ENCODE results near the gene EID2.

Gene EID2

DNA sequence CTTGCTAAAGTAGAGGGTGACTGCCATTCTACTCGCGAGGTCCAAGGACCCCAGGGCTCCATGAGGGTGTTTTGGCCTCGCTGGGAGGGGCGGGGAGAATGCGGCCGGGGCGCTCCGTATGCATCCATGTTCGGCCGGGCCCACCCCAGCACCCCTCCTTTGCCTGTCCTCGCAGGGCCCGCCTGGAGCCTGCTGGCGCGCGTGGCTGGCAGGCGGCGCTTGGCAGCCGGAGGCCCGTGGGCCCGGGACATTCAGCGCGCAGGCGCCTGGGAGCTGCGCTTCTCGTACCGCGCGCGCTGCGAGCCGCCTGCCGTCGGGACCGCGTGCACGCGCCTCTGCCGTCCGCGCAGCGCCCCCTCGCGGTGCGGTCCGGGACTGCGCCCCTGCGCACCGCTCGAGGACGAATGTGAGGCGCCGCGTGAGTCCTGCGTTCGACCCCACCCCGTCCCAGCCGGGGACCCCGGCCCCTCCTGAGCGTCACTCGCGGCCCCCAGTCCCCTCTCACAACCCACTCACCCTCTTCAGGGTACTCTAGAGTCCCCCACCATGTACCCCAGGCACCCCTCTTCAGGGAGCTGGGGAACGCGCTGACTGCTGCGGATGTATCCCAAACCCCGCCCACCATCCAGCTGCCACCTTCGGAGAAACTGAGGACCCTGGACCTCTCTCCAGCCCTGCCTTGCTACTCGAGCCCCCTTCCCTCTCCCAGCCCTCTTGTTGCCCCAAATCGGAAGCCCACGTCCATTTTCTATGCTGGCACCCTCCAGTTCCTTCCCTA, 37.1 kb downstream of the EID2 start:
- DNase-seq = peak in 2 of 58 donors; percentile 5 to 19

GRCh38 chr19:39501340-39501739, 38.6 kb downstream of the EID2 start:
- no peak for DNase-seq

GRCh38 chr19:39500543-39500942, 39.4 kb downstream of the EID2 start:
- DNase-seq = no peak

DNA sequence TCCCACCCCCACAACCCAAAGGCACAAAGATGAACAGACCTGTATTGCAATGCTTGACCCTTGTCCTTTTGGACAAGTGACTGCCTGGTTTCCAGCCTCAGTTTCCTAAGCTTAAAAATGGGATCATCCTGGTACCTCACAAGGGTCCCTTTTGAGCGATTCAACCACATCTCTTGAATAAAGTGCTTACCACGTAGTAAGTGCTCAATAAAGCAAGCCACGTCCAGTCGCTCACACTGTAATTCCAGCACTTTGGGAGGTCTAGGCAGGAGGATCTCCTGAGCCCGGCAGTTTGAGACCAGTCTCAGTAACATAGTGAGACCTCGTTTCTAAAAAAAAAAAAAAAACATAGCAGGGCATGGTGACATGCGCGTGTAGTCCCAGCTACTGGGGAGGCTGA, 40.0 kb downstream of the EID2 start:
- no peak for DNase-seq

- no peak for DNase-seq
Measured at GRCh38 chr19:39498798-39499642, 40.9 kb downstream of the EID2 start, which contains the start of gene DLL3. Gene DLL3, plus strand, starts transcription at chr19:39498947. Its CDS starts 28 bp downstream, at chr19:39498975.

- peak in 28 of 58 donors; percentile 5 to 50 (median 22) for DNase-seq
Measured at GRCh38 chr19:39497996-39498797, 41.8 kb downstream of the EID2 start.

DNA sequence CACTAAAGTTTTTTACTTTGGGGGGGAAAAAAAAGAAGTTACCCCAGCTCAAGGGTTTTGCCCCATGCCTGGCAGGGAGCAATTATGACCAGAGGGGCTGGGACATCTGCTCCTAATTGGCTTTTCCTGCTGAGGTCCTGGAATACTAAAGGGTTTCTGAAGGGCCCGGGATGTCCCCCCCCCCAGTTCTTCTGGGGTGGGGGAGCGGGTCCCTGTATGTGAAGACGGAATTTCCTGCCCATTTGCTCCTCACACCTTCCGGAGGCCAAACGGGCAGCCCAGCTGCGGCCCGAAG, 42.3 kb downstream of the EID2 start:
- no peak for DNase-seq

DNA sequence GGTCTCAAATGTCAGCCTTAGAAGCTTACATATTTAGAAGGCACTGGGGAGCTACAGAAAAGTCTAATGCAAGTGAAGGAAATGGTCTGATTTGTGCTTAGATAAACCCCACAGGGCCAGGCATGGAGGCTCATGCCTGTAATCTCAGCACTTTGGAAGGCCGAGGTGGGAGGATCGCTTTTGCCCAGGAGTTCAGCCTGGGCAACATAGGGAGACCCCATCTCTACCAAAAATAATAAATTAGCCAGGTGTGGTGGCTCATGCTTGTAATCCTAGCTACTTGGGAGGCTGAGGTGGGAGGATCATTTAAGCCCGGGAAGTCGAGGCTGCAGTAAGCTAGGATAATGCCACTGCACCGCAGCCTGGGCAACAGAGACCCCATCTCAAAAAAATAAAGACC, 43.9 kb downstream of the EID2 start:
- no peak for DNase-seq

DNA sequence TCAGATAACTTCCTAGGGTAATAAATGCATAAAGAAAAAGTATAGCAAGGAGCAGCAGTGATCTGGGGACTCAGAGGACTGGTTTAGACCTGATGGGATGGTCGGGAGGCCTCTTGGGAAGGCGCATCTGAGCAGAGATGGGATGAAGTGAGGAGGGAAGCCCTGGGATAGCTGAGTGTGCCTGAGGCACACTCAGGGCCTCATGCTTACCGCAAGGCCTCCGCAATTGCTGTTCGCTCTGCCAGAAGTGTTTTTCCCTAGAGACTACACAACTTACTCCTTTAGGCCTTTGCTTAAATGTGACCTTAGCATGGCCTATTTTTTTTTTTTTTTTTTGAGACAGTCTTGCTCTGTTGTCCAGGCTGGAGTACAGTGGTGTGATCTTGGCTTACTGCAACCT, 45.3 kb downstream of the EID2 start:
- no peak for DNase-seq

DNA sequence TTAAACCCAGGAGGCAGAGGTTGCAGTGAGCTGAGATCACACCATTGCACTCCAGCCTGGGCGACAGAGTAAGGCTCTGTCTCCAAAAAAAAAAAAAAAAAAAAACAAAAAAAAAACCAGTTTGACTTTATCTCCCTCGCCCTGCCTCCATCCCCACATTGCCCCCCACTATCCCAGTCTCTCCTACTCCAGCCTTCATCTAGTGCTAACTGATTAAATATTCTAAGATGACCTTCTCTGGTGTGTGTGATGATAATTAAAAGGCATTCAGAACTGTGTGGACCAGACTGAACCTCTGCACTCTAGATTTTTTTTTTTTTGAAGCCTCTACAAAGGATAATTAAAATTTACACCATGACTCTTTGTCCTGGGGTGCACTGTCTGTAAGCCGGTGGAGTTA, 47.2 kb downstream of the EID2 start:
- no peak for DNase-seq

DNA sequence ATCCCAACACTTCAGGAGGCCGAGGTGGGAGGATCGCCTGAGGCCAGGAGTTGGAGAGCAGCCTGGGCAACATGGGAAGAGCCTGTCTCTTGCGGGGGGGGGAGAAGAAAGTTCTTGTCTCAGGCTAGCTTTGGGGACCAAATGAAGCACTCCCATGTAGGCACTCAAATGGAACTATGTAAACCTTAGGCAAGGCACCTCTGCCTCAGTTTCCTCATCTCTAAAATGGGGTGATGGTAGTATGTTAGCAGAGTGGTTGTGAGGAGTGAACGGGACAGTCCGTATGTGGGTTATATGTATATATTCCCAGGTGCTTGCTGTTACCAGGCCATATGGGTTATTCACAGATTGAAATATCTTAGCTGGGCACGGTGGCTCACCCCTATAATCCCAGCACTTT, 47.7 kb downstream of the EID2 start:
- DNase-seq = no peak

- DNase-seq = no peak
Measured at GRCh38 chr19:39489756-39490155, 50.2 kb downstream of the EID2 start.

Measured in anterior cingulate cortex (tissue), 58 donors.